ENCODE data around the gene TMC8. TPM values are rescaled to one million over a fixed set of nuclear protein-coding genes. Genes with fewer than 3 reads are reported as not detected.

TMC8 gene
- total and polyA plus RNA-seq, 4 donors = 1.3 to 14.5 (median 5.0) TPM

GRCh38 chr17:78132084-78132676 is 1.6 kb downstream of the TMC8 start:
- no peak overlapping the region for H3K9ac ChIP-seq (ENCODE audit: low read depth in 1 of 2, low read length in 2 of 2)
- H3K4me1 ChIP-seq (ENCODE audit: control insufficient read depth in 4 of 4, insufficient read depth in 4 of 4, low read length in 3 of 4) = peaks cover 3 to 33% (median 11%) of the 10 kb centered on the region in 4 donors
- no peak overlapping the region for H3K27ac ChIP-seq (ENCODE audit: low read depth in 1 of 2, low read length in 2 of 2)
- peak overlapping the region in 1 of 3 donors; percentile 38 for H3K4me3 ChIP-seq (ENCODE audit: low read depth in 1 of 3, low read length in 3 of 3)
- no peaks in the 10 kb centered on the region for H3K36me3 ChIP-seq (ENCODE audit: control insufficient read depth in 4 of 4, insufficient read depth in 3 of 4, low read depth in 1 of 4, low read length in 3 of 4)
- WGBS = 33% methylated on average over 38 of the region's 38 CpGs
- H3K27me3 ChIP-seq (ENCODE audit: control insufficient read depth in 4 of 4, insufficient read depth in 4 of 4, low read length in 3 of 4) = no peaks in the 10 kb centered on the region
- peak; percentile 71 for DNase-seq (ENCODE audit: low spot score)
- H3K9me3 ChIP-seq (ENCODE audit: control insufficient read depth in 4 of 4, low read length in 3 of 4) = no peaks in the 10 kb centered on the region
- TF ChIP-seq NR2F2 (IDR thresholded peaks at IDR 0.05) (no peak), HNF4A (conservative IDR thresholded peaks at IDR 0.05) (no peak), GABPA (IDR thresholded peaks at IDR 0.05 in 1 of 2, conservative IDR thresholded peaks at IDR 0.05 in 1 of 2) (no peak), RXRA (IDR thresholded peaks at IDR 0.05) (no peak), CTCF (IDR thresholded peaks at IDR 0.05; ENCODE audit: low read depth, low read length, missing input control) (no peak), SP1 (IDR thresholded peaks at IDR 0.05) (no peak), ATF3 (IDR thresholded peaks at IDR 0.05) (no peak), MAX (IDR thresholded peaks at IDR 0.05) (no peak), REST (IDR thresholded peaks at IDR 0.05) (no peak), FOXA2 (IDR thresholded peaks at IDR 0.05) (no peak), FOXA1 (IDR thresholded peaks at IDR 0.05) (no peak), YY1 (IDR thresholded peaks at IDR 0.05) (no peak), EGR1 (IDR thresholded peaks at IDR 0.05; ENCODE audit: low read depth in 2 of 2) (no peak), HNF4G (IDR thresholded peaks at IDR 0.05) (no peak), RAD21 (IDR thresholded peaks at IDR 0.05) (no peak)

- H3K36me3 ChIP-seq (ENCODE audit: control insufficient read depth in 4 of 4, insufficient read depth in 3 of 4, low read depth in 1 of 4, low read length in 3 of 4) = no peaks in the 10 kb centered on the region
- no peak for DNase-seq (ENCODE audit: low spot score)
Measured at GRCh38 chr17:78132767-78133178, 2.2 kb downstream of the TMC8 start.

More at GRCh38 chr17:78132767-78133178, 2.2 kb downstream of the TMC8 start:
- Histone ChIP-seq H3K9ac (ENCODE audit: low read depth in 1 of 2, low read length in 2 of 2) (no peak overlapping the region), H3K4me1 (ENCODE audit: control insufficient read depth in 4 of 4, insufficient read depth in 4 of 4, low read length in 3 of 4) (peaks cover 3 to 32% (median 9%) of the 10 kb centered on the region in 4 donors), H3K27me3 (ENCODE audit: control insufficient read depth in 4 of 4, insufficient read depth in 4 of 4, low read length in 3 of 4) (no peaks in the 10 kb centered on the region), H3K4me3 (ENCODE audit: low read depth in 1 of 3, low read length in 3 of 3) (no peak overlapping the region), H3K27ac (ENCODE audit: low read depth in 1 of 2, low read length in 2 of 2) (no peak overlapping the region), H3K9me3 (ENCODE audit: control insufficient read depth in 4 of 4, low read length in 3 of 4) (no peaks in the 10 kb centered on the region)
- 83% methylated on average over 9 of the region's 9 CpGs for WGBS
- no peak for TF ChIP-seq SP1 (IDR thresholded peaks at IDR 0.05)
- no peak for TF ChIP-seq YY1 (IDR thresholded peaks at IDR 0.05)
- no peak for TF ChIP-seq FOXA1 (IDR thresholded peaks at IDR 0.05)
- no peak for TF ChIP-seq NR2F2 (IDR thresholded peaks at IDR 0.05)
- no peak for TF ChIP-seq RAD21 (IDR thresholded peaks at IDR 0.05)
- no peak for TF ChIP-seq HNF4G (IDR thresholded peaks at IDR 0.05)
- no peak for TF ChIP-seq JUND (IDR thresholded peaks at IDR 0.05)
- no peak for TF ChIP-seq REST (IDR thresholded peaks at IDR 0.05)
- no peak for TF ChIP-seq TAF1 (conservative IDR thresholded peaks at IDR 0.05)
- no peak for TF ChIP-seq MAX (IDR thresholded peaks at IDR 0.05)
- TF ChIP-seq CTCF (IDR thresholded peaks at IDR 0.05; ENCODE audit: low read depth, low read length, missing input control) = no peak
- TF ChIP-seq RXRA (IDR thresholded peaks at IDR 0.05) = no peak
- no peak for TF ChIP-seq GABPA (IDR thresholded peaks at IDR 0.05 in 1 of 2, conservative IDR thresholded peaks at IDR 0.05 in 1 of 2)
- TF ChIP-seq EGR1 (IDR thresholded peaks at IDR 0.05; ENCODE audit: low read depth in 2 of 2) = no peak

All from liver (tissue), 9 donors.